GM19324 (cell line): ENCODE measurements around the gene RNASE11.
"Not testable (repeated sequence)": the region's sequence is repeated elsewhere in the genome, so short reads cannot be mapped to it uniquely, and the experiment has no call there.

Experiments
- ATAC-seq: cut with Tn5 transposase; IDR thresholded peaks from one replicate; pipeline ENCODE4 v1.9.1; 2021; ENCODE audit warnings: mild to moderate bottlenecking, moderate library complexity; ENCODE audit not compliant: unreplicated experiment, low FRiP score

Gene RNASE11

GRCh38 chr14:20587489-20588154 lies at the start of gene RNASE11:
TSS of gene RNASE11 (minus strand) at chr14:20588001.
- no peak for ATAC-seq

- ATAC-seq: no peak
Measured at GRCh38 chr14:20632831-20633691, 45.3 kb upstream of the RNASE11 start.

GRCh38 chr14:20632448-20632830 lies 44.6 kb upstream of the RNASE11 start:
- ATAC-seq: no peak

GRCh38 chr14:20631880-20632389 lies 44.1 kb upstream of the RNASE11 start:
- ATAC-seq: no peak

- no peak for ATAC-seq
Measured at GRCh38 chr14:20631023-20631879, 43.5 kb upstream of the RNASE11 start.

GRCh38 chr14:20630340-20631022 lies 42.7 kb upstream of the RNASE11 start:
- peak; percentile 43 for ATAC-seq

- no peak for ATAC-seq
Measured at GRCh38 chr14:20628063-20628854, 40.5 kb upstream of the RNASE11 start.

GRCh38 chr14:20627346-20628027 lies 39.7 kb upstream of the RNASE11 start:
- no peak for ATAC-seq

GRCh38 chr14:20626274-20626673 lies 38.5 kb upstream of the RNASE11 start:
- ATAC-seq: no peak

- ATAC-seq: no peak
Measured at GRCh38 chr14:20624495-20625070, 36.8 kb upstream of the RNASE11 start.

- no peak for ATAC-seq
Measured at GRCh38 chr14:20623798-20624197, 36.0 kb upstream of the RNASE11 start.

GRCh38 chr14:20622816-20623291 lies 35.1 kb upstream of the RNASE11 start:
- no peak for ATAC-seq

GRCh38 chr14:20620798-20621478 lies 33.1 kb upstream of the RNASE11 start:
- no peak for ATAC-seq

- not testable (repeated sequence) for ATAC-seq
Measured at GRCh38 chr14:20619688-20620087, 31.9 kb upstream of the RNASE11 start.

- no peak for ATAC-seq
Measured at GRCh38 chr14:20618271-20618749, 30.5 kb upstream of the RNASE11 start.

- peak; percentile 43 for ATAC-seq
Measured at GRCh38 chr14:20617138-20618003, 29.6 kb upstream of the RNASE11 start.

- ATAC-seq: no peak
Measured at GRCh38 chr14:20615996-20616395, 28.2 kb upstream of the RNASE11 start.
